Measurements from ENCODE around the gene OR13J1.

DNA sequence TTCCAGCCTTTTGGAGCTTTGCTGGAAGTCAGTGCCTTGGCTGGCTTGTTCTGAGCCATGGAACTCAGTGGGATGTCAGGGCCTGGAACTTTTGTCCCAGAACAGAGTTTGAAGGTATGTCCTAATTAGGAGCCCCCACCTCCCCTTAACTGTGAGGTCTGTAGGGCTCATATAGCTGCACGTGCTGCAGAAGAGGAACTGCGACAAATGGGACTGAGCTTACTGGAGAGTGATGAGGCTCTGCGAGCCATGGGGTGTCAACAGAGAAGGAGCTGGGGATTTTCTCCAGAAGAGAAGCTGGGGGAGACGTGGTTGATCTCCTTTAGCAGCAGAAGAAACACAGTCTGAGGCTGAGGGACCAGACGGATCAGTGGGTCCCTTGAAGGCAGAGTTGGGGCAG is 30.3 kb downstream of the OR13J1 start:
- TF ChIP-seq, protein P1, sequence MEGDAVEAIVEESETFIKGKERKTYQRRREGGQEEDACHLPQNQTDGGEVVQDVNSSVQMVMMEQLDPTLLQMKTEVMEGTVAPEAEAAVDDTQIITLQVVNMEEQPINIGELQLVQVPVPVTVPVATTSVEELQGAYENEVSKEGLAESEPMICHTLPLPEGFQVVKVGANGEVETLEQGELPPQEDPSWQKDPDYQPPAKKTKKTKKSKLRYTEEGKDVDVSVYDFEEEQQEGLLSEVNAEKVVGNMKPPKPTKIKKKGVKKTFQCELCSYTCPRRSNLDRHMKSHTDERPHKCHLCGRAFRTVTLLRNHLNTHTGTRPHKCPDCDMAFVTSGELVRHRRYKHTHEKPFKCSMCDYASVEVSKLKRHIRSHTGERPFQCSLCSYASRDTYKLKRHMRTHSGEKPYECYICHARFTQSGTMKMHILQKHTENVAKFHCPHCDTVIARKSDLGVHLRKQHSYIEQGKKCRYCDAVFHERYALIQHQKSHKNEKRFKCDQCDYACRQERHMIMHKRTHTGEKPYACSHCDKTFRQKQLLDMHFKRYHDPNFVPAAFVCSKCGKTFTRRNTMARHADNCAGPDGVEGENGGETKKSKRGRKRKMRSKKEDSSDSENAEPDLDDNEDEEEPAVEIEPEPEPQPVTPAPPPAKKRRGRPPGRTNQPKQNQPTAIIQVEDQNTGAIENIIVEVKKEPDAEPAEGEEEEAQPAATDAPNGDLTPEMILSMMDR (IDR thresholded peaks at IDR 0.05): no peak
- no peak for TF ChIP-seq POLR2A (IDR thresholded peaks at IDR 0.05)
